Astrocyte of the spinal cord (primary cell): ENCODE measurements around the gene GPX3.
A peak's percentile ranks its signal among the peaks of the same experiment; 100 is the strongest.

Experiments
- DNase-seq: peaks from one replicate; pipeline ENCODE4 v3.0.0; 2011; ENCODE audit warnings: low read depth, low spot score
- H3K4me3 ChIP-seq: 2 replicates; pipeline ENCODE4 v1.5.1; 2011; ENCODE audit warnings: low read depth, mild to moderate bottlenecking, low read length, moderate library complexity
- CTCF ChIP-seq: IDR thresholded peaks from 2 replicates; pipeline ENCODE4 v1.5.1; 2012; ENCODE audit warnings: low read depth, mild to moderate bottlenecking, low read length, inconsistent platforms
- in situ Hi-C: cut with HindIII; loops from 2 replicates; pipeline ENCODE4 v1.10.0; 2017; ENCODE audit warnings: low sequenced_read_pairs

Gene GPX3

DNA sequence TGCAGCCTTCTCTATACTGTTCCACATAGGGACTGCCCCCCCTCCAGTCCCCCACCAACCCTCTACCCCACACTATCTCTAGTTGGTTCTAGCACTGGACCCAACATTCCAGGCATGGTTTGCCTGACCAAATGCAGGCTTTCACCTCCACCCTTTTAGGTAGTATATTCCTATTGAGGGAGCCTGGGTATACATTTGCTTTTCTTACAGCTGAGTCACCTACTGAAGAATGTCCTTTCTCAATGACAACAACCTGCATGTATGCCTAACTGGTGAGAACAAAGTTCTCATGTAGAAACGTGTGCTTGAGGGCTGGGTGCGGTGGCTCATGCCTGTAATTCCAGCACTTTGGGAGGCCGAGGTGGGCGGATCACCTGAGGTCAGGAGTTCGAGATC, 52.2 kb downstream of the GPX3 start:
- in situ Hi-C loops = no loop called here
- TF ChIP-seq CTCF = no peak
- H3K4me3 ChIP-seq = no peak overlapping the region
- peak; percentile 75 for DNase-seq

DNA sequence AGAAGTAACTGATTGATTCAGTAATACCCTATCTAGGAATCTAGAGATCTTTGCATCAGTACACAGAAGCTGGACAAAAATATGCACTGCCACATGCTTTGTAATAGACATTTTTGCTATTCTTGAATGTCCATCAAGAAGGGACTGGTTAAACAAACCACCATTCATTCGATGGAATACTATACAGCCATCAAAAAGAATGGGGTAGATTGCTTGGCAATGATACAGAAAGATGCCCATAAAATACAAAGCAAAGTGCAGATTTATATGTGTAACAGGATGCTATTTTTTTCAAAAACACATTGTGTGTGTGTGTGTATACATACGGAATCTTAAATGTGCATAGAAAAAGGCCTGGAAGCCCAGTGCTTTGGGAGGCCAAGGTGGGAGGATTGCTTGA, 52.9 kb downstream of the GPX3 start:
- DNase-seq = no peak
- no peak for TF ChIP-seq CTCF
- no peak overlapping the region for H3K4me3 ChIP-seq
- in situ Hi-C loops = no loop called here

DNA sequence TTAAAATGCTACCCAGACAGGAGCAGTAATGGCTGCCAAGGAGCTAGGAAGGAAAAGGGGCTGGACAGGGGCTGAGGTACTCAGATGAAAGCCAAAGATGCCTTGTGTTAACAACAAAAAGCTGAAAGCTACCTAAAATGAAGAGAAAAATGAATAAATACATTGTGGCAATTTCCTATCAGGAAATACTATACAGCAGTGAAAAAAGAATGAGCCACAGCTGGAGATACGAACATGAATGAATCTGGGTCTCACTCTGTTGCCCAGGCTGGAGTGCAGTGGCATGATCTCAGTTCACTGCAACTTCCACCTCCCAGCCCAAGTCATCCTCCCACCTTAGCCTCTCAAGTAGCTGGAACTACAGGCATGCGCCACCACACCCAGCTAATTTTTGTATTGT, 54.2 kb downstream of the GPX3 start:
- no peak overlapping the region for H3K4me3 ChIP-seq
- TF ChIP-seq CTCF = no peak
- DNase-seq = no peak
- in situ Hi-C loops = no loop called here

GRCh38 chr5:151075698-151076331, 55.4 kb downstream of the GPX3 start:
- no peak for TF ChIP-seq CTCF
- no peak for DNase-seq
- H3K4me3 ChIP-seq = no peak overlapping the region
- in situ Hi-C loops = no loop called here

DNA sequence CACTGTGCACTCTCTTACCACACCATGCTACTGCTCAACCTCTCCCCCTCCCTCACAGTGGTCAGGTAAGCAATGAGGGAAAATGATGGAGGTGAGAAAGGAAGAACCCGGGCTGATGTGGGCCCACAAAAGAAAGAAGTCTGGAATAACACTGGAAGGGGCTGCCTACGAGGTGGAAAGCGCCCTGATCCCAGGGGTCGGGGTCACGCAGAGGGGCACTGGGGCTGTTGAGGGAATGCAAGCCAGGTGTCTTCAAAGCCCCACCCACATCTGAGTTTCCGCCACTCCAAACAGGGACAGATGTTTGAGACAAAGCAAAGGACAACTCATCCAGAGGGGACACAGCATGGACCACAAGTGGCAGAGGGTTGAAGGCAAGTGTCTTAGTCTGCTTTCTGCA, 56.2 kb downstream of the GPX3 start:
- in situ Hi-C loops = no loop called here
- H3K4me3 ChIP-seq = no peak overlapping the region
- no peak for TF ChIP-seq CTCF
- no peak for DNase-seq

DNA sequence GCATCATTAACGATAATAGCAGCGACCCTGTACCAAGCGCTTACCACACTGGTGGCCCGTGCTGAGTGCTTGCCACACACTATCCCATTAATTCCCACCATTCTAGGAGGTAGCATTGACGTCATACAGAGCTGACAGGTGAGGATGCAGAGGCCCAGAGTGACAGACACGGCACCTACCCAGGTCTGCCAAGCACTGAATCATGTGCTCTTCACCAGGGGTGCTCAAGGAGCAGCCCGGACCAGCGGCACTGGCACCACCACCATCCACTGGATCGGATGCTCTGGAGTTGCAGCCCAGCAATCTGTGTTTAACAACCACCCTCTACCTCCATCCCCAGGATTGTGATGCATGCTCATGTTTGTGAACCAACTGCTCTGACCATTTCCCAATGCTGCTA, 57.0 kb downstream of the GPX3 start:
- in situ Hi-C loops = no loop called here

More for the DNA sequence above, 57.0 kb downstream of the GPX3 start:
- no peak for DNase-seq
- TF ChIP-seq CTCF = no peak
- no peak overlapping the region for H3K4me3 ChIP-seq
